OCI-LY7 (cell line): Measurements from ENCODE around the gene COG4. TPM values are rescaled to one million over a fixed set of nuclear protein-coding genes. Genes with fewer than 3 reads are reported as not detected.
"Not testable (repeated sequence)": the region's sequence is repeated elsewhere in the genome, so short reads cannot be mapped to it uniquely, and the experiment has no call there.

Source experiments
- BruUV-seq: library from RNA; stranded (reverse); fragments of 400-500 nt; replicated peaks from 2 replicates; lab custom pipeline; 2021; lab: Mats Ljungman, UMichigan
- CTCF ChIA-PET: fragments of 300-600 bp; sonication (Branson Sonifier 250); formaldehyde crosslinking; loops from one replicate; lab custom pipeline; 2022; ENCODE audit warnings: antibody characterized with exemption; ENCODE audit not compliant: unreplicated experiment; lab: Charles Lee
- POLR2A ChIA-PET: fragments of 300-600 bp; sonication (Branson Sonifier 250); formaldehyde crosslinking; loops from one replicate; lab custom pipeline; 2022; ENCODE audit warnings: antibody characterized with exemption; lab: Charles Lee
- DNase-seq: peaks from one replicate; pipeline ENCODE4 v3.0.0-alpha.2; 2015; ENCODE audit warnings: low spot score
- H2AFZ ChIP-seq: fragments of 200-600 bp; sonication (generic), shearing (Covaris generic); 2 replicates; pipeline ENCODE4 v1.6.1; 2014; ENCODE audit warnings: mild to moderate bottlenecking, antibody characterized with exemption, low read length, moderate library complexity
- H3K27ac ChIP-seq: fragments of 200-600 bp; sonication (generic); 2 replicates; pipeline ENCODE4 v1.5.1; 2014; ENCODE audit warnings: mixed run types, low read depth, mild to moderate bottlenecking, moderate library complexity, low read length, inconsistent platforms; ENCODE audit not compliant: poor library complexity, severe bottlenecking
- H3K36me3 ChIP-seq: fragments of 200-600 bp; sonication (generic); 2 replicates; pipeline ENCODE4 v1.6.1; 2014; ENCODE audit warnings: mild to moderate bottlenecking, antibody characterized with exemption, low read length, moderate library complexity, mixed read lengths; ENCODE audit not compliant: insufficient read depth
- H3K4me1 ChIP-seq: fragments of 200-600 bp; sonication (generic); 2 replicates; pipeline ENCODE4 v1.5.1; 2014; ENCODE audit warnings: mild to moderate bottlenecking, low read length; ENCODE audit not compliant: insufficient read depth, poor library complexity, severe bottlenecking
- H3K4me2 ChIP-seq: fragments of 200-600 bp; sonication (generic); 2 replicates; pipeline ENCODE4 v1.6.1; 2014; ENCODE audit warnings: mild to moderate bottlenecking, low read length
- H3K4me3 ChIP-seq: fragments of 200-600 bp; sonication (generic); 2 replicates; pipeline ENCODE4 v1.5.1; 2014; ENCODE audit warnings: mild to moderate bottlenecking, low read depth, low read length; ENCODE audit not compliant: poor library complexity, severe bottlenecking
- H3K79me2 ChIP-seq: fragments of 200-600 bp; sonication (generic); 2 replicates; pipeline ENCODE4 v1.6.1; 2016; ENCODE audit warnings: low read depth, mild to moderate bottlenecking, low read length, moderate library complexity, mixed read lengths; ENCODE audit not compliant: insufficient read depth
- H3K9me2 ChIP-seq: fragments of 200-600 bp; sonication (generic); 2 replicates; pipeline ENCODE4 v1.6.1; 2016; ENCODE audit warnings: mild to moderate bottlenecking, low read length, mixed read lengths; ENCODE audit not compliant: insufficient read depth
- H3K9me3 ChIP-seq: fragments of 200-600 bp; sonication (generic); 2 replicates; pipeline ENCODE4 v1.6.1; 2014; ENCODE audit warnings: mild to moderate bottlenecking, mixed run types, low read length, mixed read lengths
- H4K20me1 ChIP-seq: fragments of 200-600 bp; sonication (generic); 2 replicates; pipeline ENCODE4 v1.6.1; 2014; ENCODE audit warnings: mild to moderate bottlenecking, antibody characterized with exemption, low read length, moderate library complexity, mixed read lengths; ENCODE audit not compliant: insufficient read depth
- CTCF ChIP-seq: fragments of 200-600 bp; sonication (generic); conservative IDR thresholded peaks from 2 replicates; pipeline ENCODE4 v1.5.1; 2014; ENCODE audit warnings: mild to moderate bottlenecking, antibody characterized with exemption, low read length, moderate library complexity, mixed read lengths
- EZH2phosphoT487 ChIP-seq: fragments of 200-600 bp; sonication (generic); IDR thresholded peaks from 2 replicates; pipeline ENCODE4 v1.6.1; 2018; ENCODE audit warnings: low read depth, borderline replicate concordance, mild to moderate bottlenecking, mixed run types, antibody characterized with exemption, low read length, moderate library complexity, mixed read lengths
- intact Hi-C: fragments of 100-400 bp; cut with micrococcal nuclease; formaldehyde crosslinking; loops from one replicate; pipeline ENCODE4 v1.10.0; 2022; ENCODE audit not compliant: unreplicated experiment
- total RNA-seq, 2 experiments: library from RNA; depleted of rRNA in 1 of 2; stranded (reverse); fragments of >200 nt in 1 of 2; shearing (Covaris generic) in 1 of 2; gene quantifications; 2 replicates each; pipeline ENCODE4 v1.2.3, GENCODE V29; 2014 to 2022

Gene COG4
- total RNA-seq, 2 experiments from 2014 or later, result 48.8 to 100 TPM

DNA sequence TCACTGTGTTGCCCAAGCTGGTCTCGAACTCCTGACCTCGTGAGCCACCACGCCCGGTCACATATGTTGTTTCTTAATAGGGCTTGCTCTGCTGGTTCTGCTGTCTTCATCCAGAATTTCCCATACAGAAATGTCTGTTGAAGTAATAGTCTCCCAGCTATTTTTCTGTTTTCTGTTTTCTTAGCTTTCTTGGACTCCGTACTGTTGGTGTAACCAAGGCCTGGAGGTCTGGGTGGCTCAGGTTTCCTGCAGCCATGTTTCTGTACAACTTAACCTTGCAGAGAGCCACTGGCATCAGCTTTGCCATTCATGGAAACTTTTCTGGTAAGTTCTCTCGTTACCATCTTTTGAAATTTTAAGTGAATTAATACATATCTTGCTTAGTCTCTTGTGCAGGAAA, 3.0 kb upstream of the COG4 start:
- peak overlapping the region; percentile 99 for H3K4me3 ChIP-seq
- no peak overlapping the region for H3K27ac ChIP-seq
- peak overlapping the region; percentile 87 for H3K4me2 ChIP-seq
- peaks cover 47% of the 10 kb centered on the region for H3K4me1 ChIP-seq
- no peaks in the 10 kb centered on the region for H3K9me3 ChIP-seq
- BruUV-seq, result no TSS peak
- ChIA-PET CTCF (no interaction called here), POLR2A (interaction anchor here (0.6 kb wide), 1 partner anchor 9 kb away, joined by 3 read pairs; no protein-coding TSS in a partner anchor)
- intact Hi-C loops, result loop anchor here (10.0 kb wide), 1 partner anchor 962 kb away; the partner anchor contains the start of gene NFAT5
- peak; percentile 10 for DNase-seq
- H4K20me1 ChIP-seq, result peaks cover 33% of the 10 kb centered on the region
- no peak for TF ChIP-seq EZH2phosphoT487
- no peak for TF ChIP-seq CTCF
- H3K79me2 ChIP-seq, result peaks cover 95% of the 10 kb centered on the region
- no peak overlapping the region for H2AFZ ChIP-seq
- peaks cover 72% of the 10 kb centered on the region for H3K36me3 ChIP-seq
- H3K9me2 ChIP-seq, result no peaks in the 10 kb centered on the region

GRCh38 chr16:70524399-70524825, 1.1 kb upstream of the COG4 start:
- H3K27ac ChIP-seq, result peak overlapping the region; percentile 88
- not testable (repeated sequence) for H3K9me2 ChIP-seq, H3K9me3 ChIP-seq
- peak overlapping the region; percentile 99 for H3K4me3 ChIP-seq
- H3K4me2 ChIP-seq, result peak overlapping the region; percentile 87
- TSS peak; percentile 78 for BruUV-seq
- H4K20me1 ChIP-seq, result peaks cover 25% of the 10 kb centered on the region
- peaks cover 58% of the 10 kb centered on the region for H3K4me1 ChIP-seq
- peaks cover 88% of the 10 kb centered on the region for H3K79me2 ChIP-seq
- intact Hi-C loops, result loop anchor here (5.0 to 10.0 kb wide), 2 partner anchors 122 to 960 kb away; partner anchors contain the start of gene NFAT5
- CTCF ChIA-PET, result interaction anchor here (0.5 kb wide), 1 partner anchor 33 kb away, joined by 4 read pairs; no protein-coding TSS in a partner anchor
- H3K36me3 ChIP-seq, result peaks cover 58% of the 10 kb centered on the region
- POLR2A ChIA-PET, result interaction anchor here (0.6 to 1.9 kb wide), 4 partner anchors 9 to 258 kb away, joined by 3 to 6 read pairs (median 6); partner anchors contain the start of gene AARS1
- H2AFZ ChIP-seq, result peak overlapping the region; percentile 45; the same call in 1 of the 2 replicates
- peak; percentile 40 for DNase-seq

DNA sequence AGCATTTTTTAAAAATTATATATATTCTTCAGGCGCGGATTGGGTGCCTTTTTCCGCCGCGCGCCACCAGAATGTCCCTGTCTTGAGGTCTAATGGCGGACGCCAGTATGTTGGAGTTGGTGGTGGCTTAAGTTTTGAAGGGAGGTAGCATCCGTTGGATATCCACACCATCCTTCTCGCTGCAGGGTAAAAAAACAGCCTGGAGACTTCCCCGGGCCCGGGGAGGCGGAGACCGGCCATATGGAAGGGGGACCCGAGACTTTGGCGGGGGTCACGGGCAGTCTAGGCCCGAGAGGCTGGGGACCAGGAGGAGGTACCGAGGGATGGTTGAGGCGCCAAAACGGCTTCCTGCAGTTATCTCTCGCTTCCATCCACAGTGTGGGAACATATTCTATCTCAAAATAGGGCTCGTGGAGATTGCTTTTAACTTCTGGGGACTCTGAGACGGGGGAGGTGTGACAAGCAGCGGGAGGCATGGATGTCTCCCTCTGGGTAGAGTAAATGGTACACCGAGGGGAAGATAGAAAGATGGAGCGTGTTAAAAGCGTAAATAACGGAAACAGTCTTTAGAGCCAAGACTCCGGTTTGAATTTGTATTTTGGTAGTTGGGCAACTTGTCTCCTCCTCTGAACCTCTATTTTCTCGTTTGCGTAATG, 517 bp upstream of the COG4 start, which contains the start of gene SF3B3:
Gene SF3B3 (plus strand): TSS at position 74 of the 656 bp plus-strand sequence. CDS start 2,841 bp downstream, outside the sequence.
- Histone ChIP-seq H3K27ac (peak within 1 kb of the TSS; percentile 88), H3K4me1 (peaks cover 53% of the 10 kb centered on the region), H3K9me2 (no peaks in the 10 kb centered on the region), H3K4me3 (peak within 1 kb of the TSS; percentile 99), H2AFZ (peak within 1 kb of the TSS; percentile 45), H3K79me2 (peaks cover 82% of the 10 kb centered on the region), H4K20me1 (peaks cover 19% of the 10 kb centered on the region), H3K36me3 (peaks cover 54% of the 10 kb centered on the region), H3K4me2 (peak within 1 kb of the TSS; percentile 87), H3K9me3 (no peaks in the 10 kb centered on the region)
- ChIA-PET CTCF (no interaction called here), POLR2A (interaction anchor here (0.6 to 1.9 kb wide), 8 partner anchors 15 to 235 kb away, joined by 3 to 13 read pairs (median 4); partner anchors contain the start of genes AARS1 and FCSK)
- BruUV-seq, result no TSS peak
- intact Hi-C loops, result loop anchor here (1.0 to 10.0 kb wide), 5 partner anchors 93 to 959 kb away; partner anchors contain the start of genes AARS1 and NFAT5
- peak; percentile 88 for DNase-seq
- TF ChIP-seq EZH2phosphoT487 (no peak), CTCF (no peak)
